HG02571 (cell line): Measurements from ENCODE around the gene RAET1G.
"Not testable (repeated sequence)": the region's sequence is repeated elsewhere in the genome, so short reads cannot be mapped to it uniquely, and the experiment has no call there.

Source experiments
- ATAC-seq: cut with Tn5 transposase; IDR thresholded peaks from one replicate; pipeline ENCODE4 v1.9.1; 2021; ENCODE audit warnings: mild to moderate bottlenecking, moderate library complexity; ENCODE audit not compliant: unreplicated experiment

Gene RAET1G

DNA sequence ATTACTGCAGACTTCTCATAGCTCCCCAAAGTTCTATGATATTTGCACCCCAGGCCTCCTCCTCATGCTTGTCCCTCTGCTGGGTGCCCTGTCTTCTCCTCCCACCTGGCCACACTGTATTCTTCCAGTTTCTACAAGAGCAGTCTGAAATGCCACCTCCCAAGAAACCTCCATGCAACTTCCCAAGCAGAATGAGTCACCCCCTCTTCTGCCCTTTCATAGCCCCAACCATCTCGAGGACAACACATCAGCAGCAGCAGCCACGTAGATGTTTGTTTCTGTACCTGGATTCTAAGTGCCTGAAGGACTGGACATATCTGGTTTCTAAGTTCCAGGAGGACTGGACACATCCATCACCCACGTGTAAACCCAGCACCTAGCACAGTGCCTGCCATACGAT, 12.3 kb upstream of the RAET1G start:
- ATAC-seq = no peak

DNA sequence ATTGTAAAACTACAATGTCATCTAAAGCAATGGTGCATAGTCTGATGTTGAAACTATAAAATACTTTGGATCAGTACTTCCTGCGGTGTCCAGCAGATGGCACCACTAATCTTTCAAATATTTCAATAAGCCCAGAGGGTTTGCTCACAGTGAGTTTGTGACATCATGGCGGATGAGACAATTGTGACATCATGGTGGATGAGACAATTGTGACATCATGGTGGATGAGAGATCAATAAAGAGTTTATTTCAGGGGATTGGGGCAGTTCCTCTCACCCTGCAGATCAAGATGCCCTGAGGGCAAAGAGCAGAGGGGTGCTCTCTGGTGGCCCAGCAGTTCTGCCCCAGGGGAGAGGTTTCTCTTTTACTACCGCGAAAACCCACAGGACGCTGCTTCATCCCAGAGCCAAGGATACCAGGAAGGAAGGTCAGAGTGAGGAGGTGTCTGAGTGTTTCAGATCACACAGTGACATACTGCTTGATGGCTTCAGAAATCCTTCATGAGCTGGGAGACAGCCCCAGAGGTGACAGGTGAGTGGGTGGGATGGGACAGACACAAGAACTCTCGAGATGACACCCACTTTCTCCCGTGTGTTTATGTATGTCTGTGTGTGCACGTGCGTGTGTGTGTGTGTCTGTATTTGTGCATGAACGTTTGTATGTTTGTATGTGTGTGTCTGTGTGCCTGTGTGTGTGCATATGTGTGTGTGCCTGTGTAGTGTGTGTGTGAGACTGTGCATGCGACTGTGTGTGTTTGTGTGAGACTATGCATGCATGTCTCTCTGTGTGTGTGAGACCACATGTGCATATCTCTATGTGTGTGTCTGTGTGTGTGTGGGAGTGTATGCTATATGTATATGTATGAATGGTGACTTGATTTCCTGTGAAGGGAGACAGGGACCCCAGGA, 11.6 kb upstream of the RAET1G start:
- ATAC-seq = no peak

DNA sequence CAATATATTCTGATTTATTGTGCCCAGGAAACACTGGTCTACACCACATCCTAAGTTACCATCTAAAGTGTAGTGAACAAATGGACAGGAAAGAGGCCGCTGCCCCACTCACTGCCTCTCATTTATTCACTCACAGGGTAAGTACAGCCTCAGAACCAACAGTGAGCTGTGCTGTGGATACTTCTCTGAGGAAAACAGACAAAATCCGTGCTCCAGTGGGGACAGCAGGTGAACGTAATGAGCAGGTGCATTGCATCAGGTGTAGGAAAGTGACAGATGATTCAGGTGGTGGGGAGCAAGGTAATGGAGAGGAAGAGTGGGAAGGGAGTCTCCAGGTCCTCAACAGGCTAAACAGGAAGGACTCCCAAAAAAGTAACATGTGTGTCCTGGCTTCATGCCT, 10.5 kb upstream of the RAET1G start:
- no peak for ATAC-seq

DNA sequence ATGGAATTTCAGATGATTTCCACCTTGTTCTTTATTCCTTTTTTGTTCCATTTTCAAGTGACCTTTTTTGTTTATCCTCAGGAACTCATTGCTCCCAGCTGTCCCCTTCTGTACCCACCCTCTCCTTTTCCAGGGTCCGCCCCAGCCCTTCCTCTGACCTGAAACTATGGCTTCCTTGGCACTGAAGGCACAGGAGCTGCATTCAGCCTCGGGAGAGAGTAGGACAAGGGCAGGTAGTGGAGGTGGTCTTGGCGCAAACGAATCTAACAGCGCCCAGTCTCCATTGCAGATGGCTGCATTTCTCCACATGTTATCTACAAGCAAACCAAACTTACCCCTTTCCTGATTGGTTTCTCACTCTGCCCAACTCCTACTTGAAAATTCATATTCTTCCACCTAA, 10.1 kb upstream of the RAET1G start:
- no peak for ATAC-seq

DNA sequence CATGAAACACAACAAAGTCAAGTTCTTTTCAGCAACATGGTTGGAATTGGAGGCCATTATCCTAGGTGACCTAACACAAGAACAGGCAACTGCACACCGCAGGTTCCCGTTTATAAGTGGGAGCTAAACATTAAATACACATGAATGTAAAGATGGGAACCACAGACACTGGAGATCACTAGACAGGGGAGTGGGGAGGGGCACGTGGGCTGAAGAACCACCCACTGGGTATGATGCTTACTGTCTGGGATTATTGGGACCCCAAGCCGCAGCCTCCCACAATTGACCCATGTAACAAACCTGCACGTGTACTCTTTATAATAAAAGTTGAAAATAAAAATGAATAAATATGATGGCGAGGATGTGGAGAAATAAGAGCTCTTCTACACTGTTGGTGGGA, 8.6 kb upstream of the RAET1G start:
- ATAC-seq = no peak

DNA sequence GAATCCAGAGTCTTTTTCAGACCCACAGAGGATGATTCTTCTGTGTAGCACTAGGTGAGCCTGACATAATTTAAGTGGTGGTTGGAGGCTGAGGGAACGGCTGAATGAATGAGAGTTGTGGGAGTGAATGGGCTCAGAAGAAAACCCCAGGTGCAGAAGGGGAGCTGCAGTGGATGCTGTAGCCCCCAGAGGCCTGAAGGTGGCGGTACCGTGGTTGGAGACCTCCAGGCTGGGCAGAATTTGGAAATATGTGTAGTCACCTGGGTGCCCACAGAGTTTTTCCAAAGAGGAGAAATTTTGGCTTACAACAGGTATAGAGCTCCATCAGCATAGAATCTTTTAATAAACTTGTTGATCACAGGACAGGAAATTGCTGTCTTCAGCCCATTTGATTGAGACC, 6.5 kb upstream of the RAET1G start:
- no peak for ATAC-seq

DNA sequence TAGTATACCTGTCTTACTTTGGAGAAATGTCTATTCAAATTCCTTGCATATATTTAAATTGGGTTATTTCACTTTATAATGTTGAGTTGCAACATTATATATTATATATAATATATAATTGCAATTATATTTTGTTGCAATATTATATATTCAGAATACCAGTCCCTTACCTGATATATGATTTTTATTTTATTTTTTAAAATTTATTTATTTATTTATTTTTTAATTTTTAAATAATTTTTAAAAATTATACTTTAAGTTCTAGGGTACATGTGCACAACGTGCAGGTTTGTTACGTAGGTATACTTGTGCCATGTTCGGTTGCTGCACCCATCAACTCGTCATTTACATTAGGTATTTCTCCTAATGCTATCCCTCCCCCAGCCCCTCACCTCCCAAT, 4.1 kb upstream of the RAET1G start:
- ATAC-seq = not testable (repeated sequence)

DNA sequence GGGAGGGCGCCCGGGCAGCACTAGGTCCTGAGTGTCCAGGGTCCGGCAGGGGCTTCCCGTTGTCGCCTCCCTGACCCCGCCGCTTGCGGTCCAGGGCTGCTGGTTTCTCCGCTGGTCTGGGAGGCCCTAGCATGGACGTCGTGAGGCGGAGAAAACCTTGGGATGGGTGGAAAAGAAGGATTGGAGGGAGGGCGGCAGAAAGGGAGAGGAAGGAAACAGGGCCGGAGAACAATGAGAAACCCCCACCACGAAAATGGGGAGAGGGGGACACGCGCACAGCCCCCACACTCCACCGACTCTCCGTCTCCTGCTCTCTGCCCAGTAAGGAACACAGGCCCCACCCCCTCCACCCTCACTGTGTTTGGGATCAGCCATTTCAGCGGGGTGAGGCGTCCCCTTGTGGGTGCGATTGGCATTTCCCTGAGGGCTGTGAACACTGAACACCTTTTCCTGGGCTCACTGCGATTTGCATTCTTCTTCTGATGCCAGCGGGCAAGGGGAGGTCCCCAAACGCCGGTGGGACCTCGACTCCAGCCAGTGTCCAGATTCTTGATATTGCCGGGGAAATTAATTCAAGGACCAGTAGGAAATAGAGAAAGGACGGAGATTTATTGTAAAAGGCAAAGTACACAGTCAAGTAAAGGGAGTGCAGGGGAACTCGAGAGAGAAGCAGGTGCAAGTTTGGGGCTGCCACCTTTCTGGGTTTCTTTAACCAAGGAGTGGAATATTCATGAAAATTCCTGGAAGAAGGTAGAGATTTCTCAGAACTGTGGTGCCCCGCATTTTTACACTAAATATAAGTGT, 3.3 kb upstream of the RAET1G start:
- no peak for ATAC-seq

DNA sequence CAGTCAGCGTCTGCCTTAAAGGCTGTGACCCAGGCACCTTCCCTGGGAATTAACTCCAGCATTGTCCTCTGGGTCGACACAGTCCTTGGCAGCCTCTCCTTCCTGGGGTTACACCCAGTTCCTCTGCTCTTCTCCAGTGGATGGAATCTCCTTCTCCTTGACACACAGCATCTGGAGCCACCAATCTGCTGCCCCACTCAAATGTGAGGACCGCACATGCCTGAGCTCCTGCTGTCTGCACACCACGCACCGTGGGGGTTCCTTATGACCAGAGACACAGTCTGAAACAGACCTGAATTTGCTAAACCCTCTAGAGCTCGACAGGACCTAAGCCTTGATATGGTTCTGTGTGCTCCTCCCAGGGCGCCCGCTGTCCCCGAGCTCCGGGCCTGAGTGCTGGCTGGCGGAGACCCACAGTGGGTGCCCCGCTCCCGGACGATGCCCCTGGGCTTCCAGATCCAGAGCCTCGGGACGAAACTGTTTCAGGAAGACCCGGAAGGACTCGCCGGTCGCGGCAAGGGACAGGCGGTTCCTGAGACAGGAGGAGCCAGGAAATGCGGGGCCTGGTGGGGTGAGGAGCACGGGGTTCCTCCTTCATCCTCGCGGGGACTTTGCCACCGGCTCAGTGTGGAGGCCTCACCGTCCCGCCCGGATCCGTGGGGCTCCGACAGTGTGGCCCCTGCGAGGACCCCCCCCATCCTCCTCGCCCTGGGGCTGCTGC, 2.5 kb upstream of the RAET1G start:
- no peak for ATAC-seq

DNA sequence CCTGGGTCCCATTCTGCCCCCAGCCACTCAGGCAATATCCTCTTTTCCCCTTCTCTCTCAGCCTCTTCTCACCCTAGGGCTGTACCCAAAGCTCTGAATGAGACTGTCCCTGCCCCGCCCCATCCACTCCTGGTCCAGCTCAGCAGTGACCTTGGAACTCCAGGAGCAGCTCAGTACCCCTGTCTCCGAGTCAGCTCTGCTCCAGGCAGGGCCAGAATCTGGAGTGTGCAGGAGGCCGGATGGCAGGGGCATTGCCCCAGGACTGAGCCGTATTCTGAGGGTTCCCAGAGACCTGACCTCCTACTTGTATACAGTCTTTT, 2.0 kb upstream of the RAET1G start:
- ATAC-seq = no peak

DNA sequence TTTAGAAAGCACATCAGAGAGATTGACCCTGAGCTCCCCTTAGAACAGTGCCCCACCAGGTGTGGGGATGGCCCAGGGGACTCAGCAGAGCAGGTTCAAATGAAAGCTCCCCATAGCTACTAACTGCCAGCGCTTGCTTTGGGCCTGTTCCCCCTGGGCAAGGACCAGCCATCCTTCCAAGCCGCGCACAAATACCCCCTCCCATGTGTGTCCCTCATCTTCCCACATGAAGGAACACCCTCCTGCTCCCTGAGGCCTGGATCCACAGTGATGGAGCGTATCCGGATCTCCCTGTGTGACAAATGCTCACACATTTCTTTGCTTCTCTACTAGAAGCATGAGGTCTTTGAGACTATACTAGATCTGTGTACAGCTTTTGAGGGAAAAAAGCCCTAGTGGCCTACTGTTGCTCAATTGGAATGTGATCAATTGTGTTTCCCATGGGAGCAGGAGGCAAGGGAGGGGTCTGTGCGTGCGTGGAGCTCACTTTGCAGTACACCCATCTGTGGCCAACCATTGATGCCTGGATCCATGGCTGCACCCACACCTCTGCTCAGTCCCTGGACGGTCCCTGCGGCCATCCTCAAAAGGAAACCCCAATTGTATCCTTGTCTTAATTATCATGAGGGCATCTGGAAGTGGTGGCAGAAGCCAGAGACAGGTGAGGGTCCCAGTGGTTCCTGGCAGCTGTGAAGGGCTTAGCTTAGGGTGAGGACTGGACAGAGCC, 1.4 kb upstream of the RAET1G start:
- ATAC-seq = no peak

DNA sequence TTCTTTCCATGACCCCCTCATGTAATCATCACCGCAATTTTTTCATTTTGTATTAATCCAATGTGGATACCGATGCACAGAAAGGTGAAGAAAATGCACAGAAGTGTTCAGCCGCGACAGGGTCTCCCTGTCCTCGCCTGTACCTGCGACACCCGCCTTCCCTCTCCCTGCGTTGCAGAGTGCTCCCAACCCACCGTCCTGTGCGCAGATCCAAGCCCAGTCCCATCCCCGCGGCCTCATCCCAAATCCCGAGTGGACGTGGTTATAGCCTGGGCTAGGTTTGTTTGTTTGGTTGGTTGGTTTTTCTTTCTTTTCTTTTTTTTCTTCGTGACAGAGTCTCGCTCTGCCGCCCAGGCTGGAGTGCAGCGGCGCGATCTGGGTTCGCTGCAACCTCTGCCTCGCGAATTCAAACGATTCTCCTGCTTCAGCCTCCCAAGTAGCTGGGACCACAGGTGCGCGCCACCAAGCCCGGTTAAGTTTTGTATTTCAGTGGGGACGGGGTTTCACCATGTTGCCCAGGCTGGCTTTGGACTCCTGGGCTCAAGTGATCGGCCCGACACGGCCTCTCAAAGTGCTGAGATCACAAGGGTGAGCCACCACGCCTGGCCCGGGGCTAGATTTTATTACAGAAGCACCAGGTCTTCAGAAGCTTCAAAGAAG, 536 bp upstream of the RAET1G start:
- no peak for ATAC-seq

DNA sequence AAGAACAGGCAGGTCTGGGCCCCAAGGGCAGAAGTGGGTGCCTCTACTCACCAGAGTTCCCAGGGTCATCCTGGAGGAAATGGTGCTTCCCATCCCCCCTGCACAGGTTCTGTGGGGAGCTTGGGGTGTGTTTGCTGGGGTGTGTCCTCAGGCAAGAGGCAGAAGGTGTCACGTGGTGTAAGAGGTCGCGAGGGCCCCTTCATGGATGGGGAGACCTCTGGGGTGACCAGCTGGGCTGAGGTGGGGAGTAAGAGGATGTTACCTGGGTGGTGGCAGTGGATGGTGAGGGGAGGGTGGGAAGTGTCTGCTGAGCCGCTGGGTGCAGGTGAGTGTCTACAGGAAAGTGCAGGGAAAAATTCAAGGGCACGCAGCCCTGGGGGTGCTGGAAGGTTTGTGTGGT, 830 bp downstream of the RAET1G start:
- not testable (repeated sequence) for ATAC-seq

DNA sequence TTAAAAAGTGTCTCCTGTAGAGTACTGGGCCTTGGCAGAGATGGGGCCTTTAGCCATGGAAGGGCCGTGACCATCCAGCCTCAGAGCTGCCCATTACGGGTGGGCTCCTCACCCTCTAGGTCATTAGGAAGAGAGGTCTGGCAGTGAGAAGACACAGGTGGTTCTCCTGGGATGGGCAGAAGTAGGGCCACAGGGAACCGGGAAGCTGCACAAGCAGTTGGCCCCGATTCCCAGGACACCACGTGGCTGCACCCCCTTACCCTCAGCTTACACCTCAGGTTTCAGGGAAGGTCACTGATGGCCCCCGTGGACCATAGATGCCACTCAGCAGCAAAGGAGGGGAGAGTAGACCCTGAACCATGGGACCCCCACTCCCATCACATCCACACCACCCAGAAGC, 1.6 kb downstream of the RAET1G start:
- no peak for ATAC-seq

DNA sequence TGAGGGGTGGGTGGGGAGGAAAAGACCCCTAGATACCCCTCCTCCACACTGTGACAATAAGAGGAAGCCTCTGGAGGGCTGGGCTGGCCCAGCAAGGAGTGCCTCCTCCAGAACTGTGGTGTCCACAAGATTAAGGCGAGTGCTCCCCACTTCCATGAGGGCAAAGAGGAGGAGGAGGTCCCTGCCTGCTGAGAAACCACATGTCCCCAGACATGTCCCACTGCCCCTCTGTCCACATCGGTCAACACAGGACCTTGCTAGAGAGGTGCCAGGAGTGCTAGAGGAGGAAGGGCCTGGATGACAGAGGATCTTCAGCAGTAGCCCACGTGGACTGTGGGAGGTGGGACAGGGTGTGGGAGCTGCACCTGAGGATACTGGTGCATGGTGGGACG, 3.1 kb downstream of the RAET1G start:
- no peak for ATAC-seq

DNA sequence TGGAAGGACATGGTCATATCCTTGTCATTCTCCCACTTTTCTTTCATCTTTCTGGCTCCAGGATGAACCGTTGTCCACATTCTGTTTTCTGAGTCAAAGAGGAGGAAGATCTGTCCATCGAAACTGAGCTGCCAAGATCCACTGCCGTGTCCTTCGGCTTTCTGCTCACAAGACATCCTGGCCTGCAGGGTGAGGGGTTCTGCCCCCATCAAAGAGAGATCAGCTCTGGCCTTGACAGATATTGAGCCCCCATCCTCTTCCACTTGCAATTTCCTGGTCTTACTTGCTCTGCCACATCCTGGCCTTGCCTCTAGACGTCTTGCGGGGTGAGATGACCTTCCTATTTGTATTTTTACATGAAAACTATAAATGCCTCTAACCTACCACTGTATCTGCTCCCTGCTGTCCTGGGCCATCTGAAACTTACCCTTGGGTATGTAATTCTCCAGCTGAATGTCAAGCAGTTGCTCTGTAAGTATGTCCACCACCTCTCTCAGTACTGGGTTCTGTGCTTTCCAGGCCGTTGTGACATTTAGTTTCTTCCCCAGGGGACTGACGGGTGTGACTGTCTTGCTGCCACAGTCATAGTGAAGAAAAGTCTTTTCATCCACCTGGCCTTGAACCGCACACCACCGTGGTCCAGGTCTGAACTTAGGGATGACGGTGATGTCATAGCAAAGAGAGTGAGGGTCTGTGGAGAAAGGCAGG, 3.6 kb downstream of the RAET1G start:
- ATAC-seq = not testable (repeated sequence)

DNA sequence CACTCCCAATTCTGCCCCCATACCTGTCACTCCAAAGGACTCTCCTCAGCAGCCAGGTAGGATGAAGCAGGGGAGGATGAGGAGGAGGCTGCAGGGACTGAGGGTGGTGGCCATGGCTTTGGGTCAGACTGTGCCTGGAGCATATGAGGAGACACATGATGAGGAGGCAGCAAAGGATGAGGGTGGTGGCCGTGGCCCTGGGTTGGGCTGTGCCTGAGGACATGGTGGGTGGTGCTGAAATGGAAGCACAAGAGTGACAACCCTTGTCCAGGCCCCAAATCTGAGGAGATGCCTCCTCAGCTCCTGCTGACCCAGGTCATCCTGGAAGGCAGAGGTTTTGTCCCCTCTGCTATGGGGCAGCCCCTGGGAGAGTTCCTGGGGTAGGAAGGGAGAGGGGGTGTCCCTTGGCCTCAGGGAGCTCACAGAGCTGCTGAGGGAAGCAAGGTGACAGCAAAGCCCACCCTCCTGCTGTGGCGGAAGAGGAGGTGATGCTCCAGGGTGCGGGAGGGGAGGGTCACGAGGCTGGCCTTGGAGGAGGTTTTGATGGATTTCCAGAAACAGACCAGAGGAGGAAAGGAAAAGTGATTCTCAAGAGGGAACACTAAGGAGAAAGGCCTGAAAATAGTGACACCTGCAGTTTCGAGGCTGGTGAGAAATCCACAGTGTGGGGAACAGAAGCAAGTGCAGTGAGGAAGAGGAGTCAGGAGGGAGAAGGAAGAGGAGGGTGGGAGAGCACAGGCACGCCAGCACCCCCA, 4.6 kb downstream of the RAET1G start:
- ATAC-seq = no peak

DNA sequence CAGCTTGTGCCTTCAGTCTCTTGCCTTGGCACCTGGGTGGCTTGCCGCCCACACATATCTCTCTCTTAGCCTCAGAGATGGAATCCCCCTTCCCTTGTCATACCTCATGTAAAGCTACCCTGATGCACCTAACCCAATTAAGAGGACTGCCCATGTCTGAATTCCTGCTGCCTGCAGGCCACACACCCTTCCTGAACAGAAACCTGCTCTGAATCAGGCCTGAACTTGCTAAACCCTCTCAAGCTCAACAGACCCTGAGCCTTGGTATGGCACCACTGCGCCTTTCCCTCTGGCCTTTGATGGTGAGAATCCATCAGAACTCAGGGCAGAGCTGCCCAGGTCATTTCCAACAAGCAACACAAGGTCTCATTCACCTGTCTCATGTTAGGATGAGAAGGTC, 5.2 kb downstream of the RAET1G start:
- ATAC-seq = no peak
